Fibroblast of skin of right biceps (primary cell): ENCODE measurements around the gene TSPAN18.
"Not testable (repeated sequence)": the region's sequence is repeated elsewhere in the genome, so short reads cannot be mapped to it uniquely, and the experiment has no call there.

Source experiments
- DNase-seq: peaks from one replicate; pipeline ENCODE4 v3.0.0-alpha.2; 2013

TSPAN18 gene

DNA sequence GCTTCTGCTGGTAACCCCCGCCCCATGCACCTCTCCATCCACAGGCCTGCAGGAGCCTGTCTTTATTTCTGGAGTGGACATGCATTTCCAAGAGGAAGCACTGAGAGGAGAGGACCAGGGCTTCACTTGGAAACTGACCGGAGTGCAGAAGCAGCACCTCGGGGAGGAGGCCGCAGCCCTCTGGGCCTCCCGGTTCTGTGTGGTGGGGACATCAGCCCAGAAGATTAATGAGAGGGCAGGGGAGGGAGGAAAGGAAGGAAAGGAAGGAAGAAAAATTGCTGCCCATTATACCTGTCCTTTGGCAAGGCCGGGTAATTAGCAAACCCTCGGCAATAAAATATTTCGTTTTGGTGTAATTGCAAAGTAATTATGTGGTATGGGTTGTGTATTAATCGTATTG is 126.9 kb downstream of the TSPAN18 start:
- DNase-seq, result no peak

GRCh38 chr11:44854086-44854485 is 127.3 kb downstream of the TSPAN18 start:
- no peak for DNase-seq

GRCh38 chr11:44854741-44855492 is 128.2 kb downstream of the TSPAN18 start:
- DNase-seq, result no peak

GRCh38 chr11:44855493-44855849 is 128.7 kb downstream of the TSPAN18 start:
- no peak for DNase-seq

DNA sequence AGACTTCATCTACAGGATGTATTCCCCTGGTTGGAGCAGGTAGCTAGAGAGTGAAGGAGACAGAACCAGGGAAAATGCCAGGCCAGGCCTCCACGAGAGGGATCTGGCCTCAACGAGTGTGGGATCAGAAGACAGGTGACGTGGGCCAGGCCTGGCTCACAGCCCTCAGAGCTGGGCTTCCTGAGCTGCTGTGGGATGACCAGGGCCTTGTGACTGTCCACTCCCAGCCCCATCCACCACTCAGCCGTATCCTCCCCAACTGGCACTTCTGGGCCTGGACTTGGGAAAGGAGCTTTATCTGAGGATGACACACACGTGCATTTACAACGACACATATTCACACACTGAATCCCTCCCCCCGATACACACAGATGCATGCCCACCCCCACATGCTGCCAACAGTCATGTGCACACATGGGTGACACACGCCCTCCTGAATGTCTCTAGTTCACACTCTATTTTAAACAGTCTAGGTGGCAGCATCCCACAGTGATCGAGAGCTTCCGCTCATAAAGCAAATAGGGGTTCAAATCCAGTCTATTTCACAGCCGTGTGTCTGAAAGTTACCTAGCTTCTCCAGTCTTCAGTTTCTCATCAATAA is 130.8 kb downstream of the TSPAN18 start:
- DNase-seq, result peak; percentile 54

DNA sequence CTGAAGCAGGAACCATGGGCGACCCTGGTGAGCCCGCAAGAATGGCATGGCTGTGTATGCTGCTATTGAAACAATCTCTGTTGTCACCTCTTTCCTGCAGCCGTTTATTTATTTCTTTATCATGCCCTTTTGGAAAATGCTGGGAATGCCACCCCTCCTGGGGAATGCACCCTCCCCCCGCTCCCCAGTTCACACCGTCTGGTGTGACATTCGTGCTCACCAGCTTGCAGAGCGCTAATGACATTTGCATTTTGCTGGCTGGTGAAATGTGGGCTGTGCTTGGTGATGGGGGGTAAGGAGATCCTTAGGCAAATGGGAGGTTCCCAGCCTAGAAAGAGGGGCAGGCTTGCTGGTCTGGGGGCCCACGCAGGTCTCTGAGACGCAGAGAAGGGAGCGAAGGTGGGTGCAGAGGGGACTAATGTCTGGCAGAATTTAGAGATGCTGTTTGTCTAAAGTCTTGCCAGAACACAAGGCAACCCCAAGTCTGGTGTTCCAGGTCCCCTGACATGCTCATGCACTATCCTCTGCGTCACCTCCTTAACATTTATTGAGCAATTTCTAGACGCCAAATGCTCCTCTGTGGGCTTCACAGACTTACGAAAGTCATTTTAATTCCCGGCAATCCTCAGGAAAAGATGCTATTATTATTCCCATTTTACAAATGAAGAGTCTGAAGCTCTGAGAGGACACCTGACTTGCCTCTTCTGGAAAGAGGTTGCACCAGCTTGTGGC is 132.2 kb downstream of the TSPAN18 start:
- DNase-seq, result peak; percentile 61

DNA sequence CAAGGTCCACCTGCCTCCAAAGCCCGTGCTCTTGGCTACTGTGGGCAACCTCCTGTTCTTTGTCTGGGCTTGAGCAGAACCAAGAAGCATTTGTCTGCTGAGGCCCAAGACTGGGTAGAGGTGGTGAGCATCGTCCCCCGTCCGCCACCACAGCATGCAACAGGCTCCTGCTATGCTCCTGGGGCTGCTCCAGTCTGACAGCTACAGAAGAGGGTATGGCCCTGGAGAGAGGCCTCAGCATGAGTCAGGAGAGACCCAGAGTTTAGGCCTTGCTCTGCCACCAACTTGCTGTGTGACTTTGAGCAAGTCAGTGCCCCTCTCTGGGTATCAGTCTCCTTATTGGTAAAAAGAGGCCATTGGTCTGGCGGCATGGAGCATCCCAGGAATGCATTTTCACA is 132.8 kb downstream of the TSPAN18 start:
- DNase-seq, result no peak

DNA sequence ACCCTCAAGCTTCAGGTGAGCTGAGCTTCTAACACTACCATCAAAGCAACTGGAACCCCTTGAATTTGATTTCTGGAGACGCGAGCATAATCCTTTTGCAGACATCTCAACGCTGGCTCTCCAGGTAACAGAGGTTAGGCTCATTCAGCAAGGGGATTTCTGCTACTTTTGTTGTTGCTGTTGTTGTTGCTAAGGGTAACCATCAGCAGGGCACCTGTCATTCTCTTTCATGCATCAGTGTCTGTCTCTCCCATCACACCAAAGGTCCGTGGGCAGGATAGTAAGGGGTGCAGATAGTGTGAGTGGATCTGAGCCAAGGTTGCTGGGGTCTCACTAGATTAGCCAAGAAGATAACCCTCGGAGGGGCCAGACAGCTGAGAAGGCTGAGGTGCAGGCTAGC is 133.6 kb downstream of the TSPAN18 start:
- no peak for DNase-seq

GRCh38 chr11:44861849-44862557 is 135.2 kb downstream of the TSPAN18 start:
- peak; percentile 100 for DNase-seq

DNA sequence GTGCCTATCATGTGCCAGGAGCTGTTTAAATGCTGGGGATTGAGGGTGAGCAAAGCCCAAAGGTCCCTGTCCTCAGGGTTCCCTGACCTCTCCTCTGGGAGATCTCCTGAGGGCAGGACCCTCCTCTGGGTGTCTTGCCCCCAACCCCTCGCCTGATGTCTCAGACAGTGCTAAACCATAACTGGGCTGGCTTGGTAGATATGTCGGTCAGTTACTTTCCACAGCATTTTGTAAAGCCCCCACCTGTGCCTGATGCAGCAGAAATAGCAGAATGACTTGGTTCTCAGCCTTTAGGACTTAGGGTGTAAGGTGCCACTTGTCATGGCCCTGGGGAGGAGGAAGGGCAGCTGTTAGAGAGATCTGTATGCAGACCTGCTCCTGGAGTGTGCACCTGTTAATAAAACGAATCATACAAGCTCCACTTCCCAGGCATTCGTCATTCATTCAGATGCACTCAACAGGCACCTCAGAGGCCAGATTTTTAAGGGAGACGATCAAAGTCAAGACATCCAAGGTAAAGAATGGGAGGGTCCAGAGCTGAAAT is 135.9 kb downstream of the TSPAN18 start:
- peak; percentile 34 for DNase-seq

- no peak for DNase-seq
Observed at GRCh38 chr11:44863231-44863630, 136.5 kb downstream of the TSPAN18 start.

- DNase-seq, result no peak
Observed at GRCh38 chr11:44865866-44866272, 139.1 kb downstream of the TSPAN18 start.

DNA sequence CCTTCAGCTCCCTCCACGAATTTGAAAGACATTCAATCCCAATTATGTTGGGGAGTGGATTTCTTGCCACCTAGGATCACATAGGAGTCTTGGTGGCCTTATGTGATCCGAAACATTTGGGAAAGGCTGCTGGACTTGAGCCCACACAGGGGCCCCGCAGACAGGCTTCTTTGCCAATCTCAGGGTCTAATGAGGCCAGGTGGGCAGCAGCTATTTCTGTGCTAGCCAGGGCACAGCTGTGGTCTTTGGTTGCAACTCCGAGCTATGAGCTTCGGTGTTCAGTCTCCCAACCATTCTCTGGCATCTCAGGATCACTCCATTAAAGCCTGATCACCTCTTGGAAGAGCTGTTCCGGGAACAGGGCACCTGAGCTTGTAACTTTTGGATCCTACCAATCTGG is 139.5 kb downstream of the TSPAN18 start:
- DNase-seq, result no peak

GRCh38 chr11:44868021-44868420 is 141.3 kb downstream of the TSPAN18 start:
- no peak for DNase-seq

- no peak for DNase-seq
Observed at GRCh38 chr11:44868455-44869421, 142.0 kb downstream of the TSPAN18 start.

GRCh38 chr11:44870181-44870580 is 143.4 kb downstream of the TSPAN18 start:
- DNase-seq, result peak; percentile 57

DNA sequence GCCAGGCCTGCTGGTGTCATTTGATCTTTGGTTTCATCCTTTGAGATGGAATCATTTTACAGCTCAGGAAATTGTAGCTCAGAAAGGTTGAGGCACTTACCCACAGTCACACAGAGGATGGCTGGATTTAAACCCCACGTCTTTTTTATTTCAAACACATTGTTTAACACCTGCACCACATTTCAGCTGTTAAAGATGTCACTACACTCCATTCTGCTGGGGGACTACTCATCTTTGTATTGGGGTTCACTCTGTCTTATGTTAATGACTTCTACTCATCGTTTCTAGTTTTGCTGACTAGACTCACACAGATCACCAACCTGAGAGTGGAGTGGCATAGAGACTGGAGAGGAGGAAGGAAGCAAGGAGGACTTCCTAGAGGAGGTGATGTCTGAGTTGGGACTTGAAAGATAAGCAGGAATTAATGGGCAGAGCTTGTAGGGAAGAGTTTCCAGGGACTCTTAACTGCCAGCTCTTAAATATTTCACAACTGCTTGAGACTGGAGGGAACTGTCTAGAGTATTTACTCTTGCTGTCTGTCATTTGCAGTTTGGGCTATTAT is 143.9 kb downstream of the TSPAN18 start:
- no peak for DNase-seq

DNA sequence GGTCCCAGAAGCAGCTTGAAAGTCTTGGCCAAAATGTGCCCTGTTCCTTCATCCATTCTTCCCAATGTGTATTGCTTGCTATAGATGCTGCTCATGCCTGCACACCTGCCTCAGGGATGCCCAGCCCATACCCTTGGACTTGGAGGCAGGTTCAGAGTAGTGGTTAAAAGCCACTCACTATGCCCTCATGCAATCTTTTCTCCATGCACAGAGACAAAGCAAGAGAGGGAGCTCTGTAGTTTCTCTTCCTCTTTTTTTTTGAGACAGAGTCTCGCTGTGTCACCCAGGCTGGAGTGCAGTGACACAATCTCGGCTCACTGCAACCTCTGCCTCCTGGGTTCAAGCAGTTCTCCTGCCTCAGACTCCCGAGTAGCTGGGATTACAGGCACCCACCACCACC is 144.9 kb downstream of the TSPAN18 start:
- DNase-seq, result not testable (repeated sequence)

- DNase-seq, result no peak
Observed at GRCh38 chr11:44872556-44872955, 145.8 kb downstream of the TSPAN18 start.

DNA sequence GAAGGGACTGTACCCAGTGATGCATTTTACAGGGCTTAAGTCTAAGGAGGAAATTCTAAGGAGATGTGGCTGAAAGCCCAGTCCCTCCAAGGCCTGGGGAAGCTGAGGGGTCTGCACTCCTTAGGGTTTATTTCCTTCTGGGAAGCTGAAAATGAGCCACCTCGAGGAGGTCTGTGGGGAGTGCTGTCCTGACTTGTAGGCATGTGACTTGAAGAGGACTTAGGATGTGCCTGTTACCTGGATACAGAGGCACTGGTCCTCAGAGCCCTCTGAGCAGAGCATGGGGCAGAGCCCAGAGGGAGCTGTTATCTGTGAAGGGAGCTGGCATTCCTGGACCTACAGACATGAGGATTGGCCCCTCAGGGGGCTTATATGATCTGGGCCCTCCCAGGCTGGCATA is 146.8 kb downstream of the TSPAN18 start:
- DNase-seq, result no peak

DNA sequence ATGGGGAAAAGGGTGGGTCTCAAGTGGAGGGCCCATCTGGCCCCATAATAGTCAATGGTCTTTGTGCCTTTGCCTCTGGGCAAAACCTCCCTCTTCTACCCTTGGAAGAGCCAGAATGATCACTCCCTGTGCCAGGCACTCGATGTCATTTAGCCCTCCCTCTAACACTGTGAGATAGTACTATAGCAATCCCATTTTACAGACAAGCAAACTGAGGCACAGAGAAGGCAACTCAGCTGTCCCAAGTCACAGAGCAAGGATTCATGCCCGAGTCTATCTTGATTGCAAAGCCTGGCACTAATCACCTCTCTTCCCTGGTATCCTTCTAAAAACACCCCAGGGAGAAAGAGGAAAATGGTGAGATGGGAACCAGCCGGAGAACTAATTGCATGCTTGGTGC is 147.5 kb downstream of the TSPAN18 start:
- DNase-seq, result no peak

- DNase-seq, result no peak
Observed at GRCh38 chr11:44875037-44875436, 148.3 kb downstream of the TSPAN18 start.
